Activated naive CD8-positive, alpha-beta T cell (primary cell): ENCODE measurements around the gene GALK1.
A peak's percentile ranks its signal among the peaks of the same experiment; 100 is the strongest.

Source experiments
- H3K27ac Mint-ChIP-seq: one replicate; pipeline ENCODE4 v1.8.0; 2021; ENCODE audit warnings: mixed read lengths
- H3K27me3 Mint-ChIP-seq: one replicate; pipeline ENCODE4 v1.8.0; 2021; ENCODE audit warnings: mixed read lengths
- H3K36me3 Mint-ChIP-seq: one replicate; pipeline ENCODE4 v1.8.0; 2021; ENCODE audit warnings: mixed read lengths
- H3K4me1 Mint-ChIP-seq: one replicate; pipeline ENCODE4 v1.8.0; 2021; ENCODE audit warnings: low read depth, mixed read lengths
- H3K4me3 Mint-ChIP-seq: one replicate; pipeline ENCODE4 v1.8.0; 2021; ENCODE audit warnings: mild to moderate bottlenecking, mixed read lengths
- H3K9me3 Mint-ChIP-seq: one replicate; pipeline ENCODE4 v1.8.0; 2021; ENCODE audit warnings: low read depth, mixed read lengths

Gene GALK1

GRCh38 chr17:75733471-75733870 lies 31.5 kb downstream of the GALK1 start:
- H3K36me3 Mint-ChIP-seq, result no peaks in the 10 kb centered on the region
- H3K4me3 Mint-ChIP-seq, result no peak overlapping the region
- no peak overlapping the region for H3K27ac Mint-ChIP-seq
- H3K9me3 Mint-ChIP-seq, result no peaks in the 10 kb centered on the region
- peaks cover 2% of the 10 kb centered on the region for H3K4me1 Mint-ChIP-seq
- no peaks in the 10 kb centered on the region for H3K27me3 Mint-ChIP-seq

DNA sequence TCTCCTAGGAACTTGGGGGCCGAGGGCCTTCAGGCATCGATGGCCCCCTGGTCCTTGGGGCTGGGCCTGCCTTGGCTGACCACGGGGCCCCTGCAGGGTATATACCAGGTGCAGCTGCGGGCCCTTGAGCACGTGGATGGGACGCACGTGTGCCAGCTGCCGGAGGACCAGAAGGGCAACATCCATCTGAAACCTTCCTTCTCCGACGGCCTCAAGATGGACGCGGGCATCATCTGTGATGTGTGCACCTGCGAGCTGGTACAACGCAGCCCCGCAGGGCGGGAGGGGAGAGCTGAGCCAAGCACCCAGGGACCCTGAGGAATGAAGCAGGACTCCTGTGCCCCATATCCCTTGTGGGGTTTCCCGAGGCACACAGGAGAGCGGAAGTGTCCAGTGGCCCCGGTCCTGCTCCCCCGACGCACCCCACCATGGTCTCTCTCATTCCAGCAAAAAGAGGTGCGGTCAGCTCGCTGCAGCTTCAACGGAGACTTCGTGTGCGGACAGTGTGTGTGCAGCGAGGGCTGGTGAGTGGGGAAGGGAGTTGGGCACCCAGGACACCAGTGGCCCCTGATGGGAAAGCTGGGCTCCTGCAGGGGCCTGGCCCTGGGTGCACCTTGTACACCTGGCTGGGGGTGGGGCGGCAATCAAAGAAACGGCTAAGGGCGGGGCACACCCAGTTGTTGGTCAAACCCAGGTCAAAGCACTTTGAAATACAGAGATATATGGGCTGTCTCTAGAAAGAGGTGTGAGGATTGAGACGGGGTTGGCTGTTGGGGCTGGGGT lies 33.1 kb downstream of the GALK1 start:
- H3K4me3 Mint-ChIP-seq, result no peak overlapping the region
- peaks cover 2% of the 10 kb centered on the region for H3K4me1 Mint-ChIP-seq
- H3K9me3 Mint-ChIP-seq, result no peaks in the 10 kb centered on the region

GRCh38 chr17:75731086-75731715 lies 33.8 kb downstream of the GALK1 start:
- H3K4me3 Mint-ChIP-seq, result no peak overlapping the region
- H3K27ac Mint-ChIP-seq, result no peak overlapping the region
- H3K27me3 Mint-ChIP-seq, result no peaks in the 10 kb centered on the region
- H3K36me3 Mint-ChIP-seq, result no peaks in the 10 kb centered on the region
- H3K9me3 Mint-ChIP-seq, result no peaks in the 10 kb centered on the region
- H3K4me1 Mint-ChIP-seq, result peaks cover 2% of the 10 kb centered on the region

More for the DNA sequence above, 33.1 kb downstream of the GALK1 start:
- H3K36me3 Mint-ChIP-seq, result no peaks in the 10 kb centered on the region
- no peak overlapping the region for H3K27ac Mint-ChIP-seq
- H3K27me3 Mint-ChIP-seq, result no peaks in the 10 kb centered on the region

DNA sequence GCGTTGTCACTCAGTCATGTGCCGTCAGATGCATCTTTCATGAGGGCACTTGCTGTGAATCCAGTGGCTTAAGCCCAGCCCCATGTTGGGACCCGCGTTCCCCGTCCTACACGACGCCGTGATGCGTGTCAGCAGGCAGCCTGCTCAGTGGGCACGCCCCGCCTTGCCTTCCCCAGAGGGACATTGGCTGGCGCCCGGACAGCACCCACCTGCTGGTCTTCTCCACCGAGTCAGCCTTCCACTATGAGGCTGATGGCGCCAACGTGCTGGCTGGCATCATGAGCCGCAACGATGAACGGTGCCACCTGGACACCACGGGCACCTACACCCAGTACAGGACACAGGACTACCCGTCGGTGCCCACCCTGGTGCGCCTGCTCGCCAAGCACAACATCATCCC lies 34.9 kb downstream of the GALK1 start:
- H3K4me1 Mint-ChIP-seq, result peaks cover 2% of the 10 kb centered on the region
- no peaks in the 10 kb centered on the region for H3K27me3 Mint-ChIP-seq
- no peak overlapping the region for H3K4me3 Mint-ChIP-seq
- H3K36me3 Mint-ChIP-seq, result no peaks in the 10 kb centered on the region
- H3K27ac Mint-ChIP-seq, result no peak overlapping the region
- H3K9me3 Mint-ChIP-seq, result no peaks in the 10 kb centered on the region

GRCh38 chr17:75729351-75729750 lies 35.6 kb downstream of the GALK1 start:
- Mint-ChIP-seq H3K27ac (no peak overlapping the region), H3K27me3 (no peaks in the 10 kb centered on the region), H3K9me3 (no peaks in the 10 kb centered on the region), H3K4me3 (no peak overlapping the region), H3K4me1 (no peaks in the 10 kb centered on the region), H3K36me3 (no peaks in the 10 kb centered on the region)

DNA sequence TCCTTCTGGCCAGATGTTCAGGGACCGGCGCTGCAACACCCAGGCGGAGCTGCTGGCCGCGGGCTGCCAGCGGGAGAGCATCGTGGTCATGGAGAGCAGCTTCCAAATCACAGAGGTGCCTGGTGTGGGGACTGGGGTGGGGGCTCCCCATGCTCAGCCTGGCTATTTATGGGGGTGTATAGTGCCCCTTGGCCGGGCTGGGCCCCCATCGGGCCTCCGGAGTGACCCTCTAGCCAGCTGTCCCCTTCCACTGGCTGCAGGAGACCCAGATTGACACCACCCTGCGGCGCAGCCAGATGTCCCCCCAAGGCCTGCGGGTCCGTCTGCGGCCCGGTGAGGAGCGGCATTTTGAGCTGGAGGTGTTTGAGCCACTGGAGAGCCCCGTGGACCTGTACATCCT lies 37.6 kb downstream of the GALK1 start:
- Mint-ChIP-seq H3K4me3 (no peak overlapping the region), H3K4me1 (no peaks in the 10 kb centered on the region), H3K27me3 (no peaks in the 10 kb centered on the region), H3K9me3 (no peaks in the 10 kb centered on the region), H3K27ac (no peak overlapping the region), H3K36me3 (no peaks in the 10 kb centered on the region)

DNA sequence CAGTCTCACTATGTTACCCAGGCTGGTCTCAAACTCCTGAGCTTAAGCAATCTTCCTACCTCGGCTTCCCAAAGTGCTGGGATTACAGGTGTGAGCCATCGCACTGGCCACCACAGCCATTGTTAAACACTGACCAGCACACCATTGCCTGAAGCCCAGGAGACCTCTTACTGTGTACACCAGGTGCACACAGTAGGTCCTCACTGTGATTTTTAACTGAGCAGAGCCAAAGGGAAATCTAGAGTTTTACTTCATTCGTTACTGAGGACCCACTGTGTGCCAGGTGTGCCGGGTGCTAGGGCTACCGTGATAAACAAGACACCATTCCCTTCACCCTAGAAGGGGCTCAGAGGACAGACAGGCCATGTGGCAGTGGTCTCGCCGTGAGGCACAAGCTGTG lies 39.5 kb downstream of the GALK1 start:
- H3K4me3 Mint-ChIP-seq, result no peak overlapping the region
- H3K27ac Mint-ChIP-seq, result no peak overlapping the region
- no peaks in the 10 kb centered on the region for H3K9me3 Mint-ChIP-seq

DNA sequence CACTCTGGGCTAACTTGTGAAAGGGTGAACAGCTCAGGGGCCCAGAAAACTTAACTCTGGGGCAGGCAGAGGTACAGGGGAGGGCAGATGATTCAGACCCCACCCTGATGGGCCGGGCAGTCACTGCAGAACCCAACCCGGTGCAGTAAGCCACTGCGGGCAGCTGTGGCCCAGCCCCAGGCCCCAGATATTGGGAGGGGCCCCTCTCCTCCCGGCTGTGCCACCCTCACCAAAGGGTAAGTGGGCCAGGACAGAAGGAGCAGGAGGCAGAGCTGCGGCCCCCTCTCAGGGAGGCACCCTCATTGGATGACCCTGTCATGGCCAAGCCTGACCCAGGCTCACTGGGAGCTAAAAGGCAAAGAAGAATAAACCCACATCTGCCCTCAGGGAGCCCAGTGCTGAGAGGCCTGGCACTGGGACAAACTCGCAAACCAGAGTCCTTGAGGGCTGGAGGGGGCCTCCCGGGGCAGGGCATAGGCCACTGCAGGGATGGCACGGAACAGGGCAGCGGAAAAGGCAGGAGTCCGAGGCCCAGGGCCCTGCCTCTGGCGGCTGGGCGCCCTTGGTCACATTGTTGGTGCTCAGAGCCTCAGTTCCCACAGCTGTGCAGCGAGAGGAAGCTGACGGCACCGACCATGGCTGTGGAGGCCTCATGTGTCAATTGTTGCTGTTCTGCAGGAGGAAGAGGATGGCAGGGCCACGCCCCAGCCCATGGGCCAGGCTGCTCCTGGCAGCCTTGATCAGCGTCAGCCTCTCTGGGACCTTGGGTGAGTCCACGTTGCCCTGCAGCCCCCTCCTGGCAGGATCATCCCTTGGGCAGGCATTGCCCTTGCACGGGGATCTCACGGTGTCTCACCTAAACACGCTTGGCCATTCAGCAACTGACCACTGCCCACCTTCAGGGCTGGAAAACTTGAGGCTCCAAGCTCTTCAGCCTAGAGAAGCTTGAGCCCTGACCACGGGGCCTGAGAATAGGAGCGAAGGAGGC lies 40.7 kb downstream of the GALK1 start:
- Mint-ChIP-seq H3K27me3 (no peaks in the 10 kb centered on the region), H3K9me3 (no peaks in the 10 kb centered on the region), H3K36me3 (no peaks in the 10 kb centered on the region), H3K27ac (no peak overlapping the region), H3K4me3 (no peak overlapping the region), H3K4me1 (peaks cover 4% of the 10 kb centered on the region)

More for the DNA sequence above, 39.5 kb downstream of the GALK1 start:
- no peaks in the 10 kb centered on the region for H3K27me3 Mint-ChIP-seq
- H3K4me1 Mint-ChIP-seq, result peaks cover 2% of the 10 kb centered on the region
- no peaks in the 10 kb centered on the region for H3K36me3 Mint-ChIP-seq

DNA sequence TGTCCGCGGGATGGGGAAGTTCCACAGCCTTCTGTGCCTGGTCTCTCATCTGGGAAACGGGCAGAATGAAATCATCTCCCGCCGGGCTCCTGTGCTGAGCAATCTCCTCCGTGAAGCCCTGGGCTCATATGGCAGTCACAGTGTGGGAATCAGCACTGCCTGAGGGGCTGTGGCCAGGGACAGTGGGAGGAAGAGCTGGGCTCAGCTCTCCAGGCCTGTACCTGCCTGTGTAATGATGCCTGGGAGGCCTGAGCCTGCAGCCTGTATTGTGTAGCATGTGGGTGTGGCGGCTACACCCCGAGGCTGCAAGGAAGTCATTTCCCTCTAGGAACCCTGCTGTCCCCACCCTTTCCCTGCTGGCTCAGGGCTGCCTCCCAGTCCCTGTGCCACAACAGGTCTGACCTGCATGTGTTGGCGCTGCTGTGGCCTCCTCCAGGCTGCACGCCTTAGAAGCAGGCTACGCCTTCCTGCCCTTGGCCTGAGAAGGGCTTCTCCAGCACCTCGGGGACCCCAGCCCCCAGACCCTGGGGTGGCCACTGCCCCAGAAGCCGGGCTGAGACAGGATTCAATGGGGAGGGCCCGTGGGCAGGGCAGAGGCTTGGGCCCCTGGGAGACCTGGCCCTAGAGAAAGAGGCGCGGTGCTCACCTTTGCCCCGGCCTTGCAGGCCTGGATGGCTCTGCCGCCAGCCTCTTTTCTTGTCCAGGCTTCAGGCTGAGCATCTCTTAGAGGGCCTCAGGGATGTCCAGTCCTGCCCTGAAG lies 41.6 kb downstream of the GALK1 start:
- Mint-ChIP-seq H3K27ac (no peak overlapping the region), H3K36me3 (no peaks in the 10 kb centered on the region), H3K4me1 (peaks cover 4% of the 10 kb centered on the region), H3K9me3 (no peaks in the 10 kb centered on the region), H3K4me3 (no peak overlapping the region), H3K27me3 (no peaks in the 10 kb centered on the region)

DNA sequence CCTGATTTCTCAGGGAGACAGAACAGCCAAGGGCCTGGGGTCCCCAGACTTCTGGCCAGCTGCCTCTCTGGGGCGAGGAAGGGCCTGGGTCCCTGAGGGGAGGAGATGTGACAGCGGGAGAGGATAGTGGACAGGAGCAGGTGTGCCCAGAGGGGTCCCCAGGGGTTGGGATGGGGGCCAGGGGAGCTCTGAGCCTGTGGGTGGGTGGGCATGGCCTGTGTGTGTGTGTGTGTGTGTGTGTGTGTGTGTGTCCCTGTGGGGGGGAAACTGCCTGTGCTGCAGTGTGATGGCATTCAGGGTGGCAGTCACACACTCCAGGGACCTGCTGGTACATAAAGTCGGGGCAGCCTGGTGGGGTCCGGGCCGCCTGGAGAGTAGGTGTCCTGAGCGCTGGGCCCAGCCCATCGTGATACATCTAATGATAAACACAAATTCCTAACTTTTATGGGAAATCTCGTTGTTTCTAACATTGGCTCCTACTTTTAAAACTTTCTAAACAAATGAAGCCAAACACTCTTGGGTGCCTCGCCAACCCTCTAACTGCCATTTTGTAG lies 42.4 kb downstream of the GALK1 start:
- H3K4me1 Mint-ChIP-seq, result peaks cover 4% of the 10 kb centered on the region
- no peaks in the 10 kb centered on the region for H3K9me3 Mint-ChIP-seq
- no peak overlapping the region for H3K27ac Mint-ChIP-seq
- no peak overlapping the region for H3K4me3 Mint-ChIP-seq
- no peaks in the 10 kb centered on the region for H3K36me3 Mint-ChIP-seq
- no peaks in the 10 kb centered on the region for H3K27me3 Mint-ChIP-seq

- Mint-ChIP-seq H3K36me3 (no peaks in the 10 kb centered on the region), H3K27me3 (no peaks in the 10 kb centered on the region)
Observed at GRCh38 chr17:75722076-75722475, 42.9 kb downstream of the GALK1 start.

DNA sequence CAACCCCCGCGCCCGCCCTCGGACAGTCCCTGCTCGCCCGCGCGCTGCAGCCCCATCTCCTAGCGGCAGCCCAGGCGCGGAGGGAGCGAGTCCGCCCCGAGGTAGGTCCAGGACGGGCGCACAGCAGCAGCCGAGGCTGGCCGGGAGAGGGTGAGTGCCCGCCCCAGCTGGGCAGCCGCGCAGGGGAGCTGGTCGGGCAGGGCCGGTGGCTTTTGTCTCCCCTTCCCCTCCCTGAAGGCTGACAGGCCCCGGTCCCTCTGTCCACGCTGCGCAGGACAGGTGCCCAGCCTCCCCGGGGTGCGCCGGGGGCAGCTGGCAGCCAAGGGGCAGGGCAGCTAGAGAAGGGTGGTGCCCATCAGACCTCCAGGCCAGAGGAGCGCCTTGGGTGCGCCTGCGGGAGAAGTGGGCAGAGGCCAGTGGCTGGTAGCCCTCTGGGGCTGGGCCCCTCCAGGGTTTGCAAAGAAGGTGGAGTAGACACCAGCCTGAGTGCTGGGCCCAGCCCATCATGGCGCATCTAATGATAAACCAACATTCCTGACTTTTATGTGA lies 43.5 kb downstream of the GALK1 start:
- no peaks in the 10 kb centered on the region for H3K27me3 Mint-ChIP-seq
- no peaks in the 10 kb centered on the region for H3K9me3 Mint-ChIP-seq
- peaks cover 4% of the 10 kb centered on the region for H3K4me1 Mint-ChIP-seq
- H3K4me3 Mint-ChIP-seq, result peak overlapping the region; percentile 63
- H3K36me3 Mint-ChIP-seq, result no peaks in the 10 kb centered on the region
- H3K27ac Mint-ChIP-seq, result no peak overlapping the region

More at GRCh38 chr17:75722076-75722475, 42.9 kb downstream of the GALK1 start:
- Mint-ChIP-seq H3K27ac (no peak overlapping the region), H3K9me3 (no peaks in the 10 kb centered on the region), H3K4me1 (peaks cover 4% of the 10 kb centered on the region), H3K4me3 (peak overlapping the region; percentile 63)

- no peaks in the 10 kb centered on the region for H3K36me3 Mint-ChIP-seq
- H3K4me3 Mint-ChIP-seq, result peak within 1 kb of the TSS; percentile 85
- H3K27me3 Mint-ChIP-seq, result peaks cover 2% of the 10 kb centered on the region
- no peaks in the 10 kb centered on the region for H3K9me3 Mint-ChIP-seq
- peaks cover 4% of the 10 kb centered on the region for H3K4me1 Mint-ChIP-seq
- H3K27ac Mint-ChIP-seq, result no peak within 1 kb of the TSS
Observed at GRCh38 chr17:75720656-75721462, 44.1 kb downstream of the GALK1 start, which contains the start of gene ITGB4. TSS of gene ITGB4 (plus strand) at chr17:75721459. CDS start at chr17:75724704, 3,245 bp downstream.
